NT2/D1 (cell line): ENCODE data around the gene RETREG1.

ENCODE experiments used
- YY1 ChIP-seq: IDR thresholded peaks from 2 replicates; pipeline ENCODE4 v1.6.1; 2011; ENCODE audit not compliant: insufficient read length, insufficient read depth
- ZNF274 ChIP-seq: IDR thresholded peaks from 2 replicates; pipeline ENCODE4 v1.6.1; 2011; ENCODE audit warnings: mild to moderate bottlenecking, low read depth, low read length

DNA sequence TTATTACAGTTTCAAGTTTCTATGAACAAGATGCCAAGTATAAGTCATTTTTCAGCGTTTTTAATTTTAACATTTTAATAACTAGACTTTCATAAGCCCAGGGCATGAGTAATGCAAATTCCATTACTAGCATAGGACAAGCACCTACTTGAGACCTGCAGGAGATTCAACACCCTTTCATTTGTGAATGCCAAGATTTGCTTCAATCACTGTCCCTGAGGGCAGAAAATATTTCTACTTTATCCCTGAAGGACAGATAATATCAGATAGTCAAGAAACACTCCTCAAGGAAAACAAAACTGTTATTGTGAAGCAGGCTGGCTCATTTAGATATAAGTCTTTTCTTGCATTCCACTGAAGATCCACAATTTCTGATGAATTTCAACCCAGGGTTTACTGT lies 123.5 kb downstream of the RETREG1 start:
- no peak for TF ChIP-seq ZNF274
- no peak for TF ChIP-seq YY1
